NCI-H146 treated with DMSO at 0.1 percent for 48 hours (cell line): ENCODE results near the gene REPS2.

Experiments
- DNase-seq: peaks from one replicate; lab custom pipeline; 2025; ENCODE audit not compliant: unreplicated experiment; lab: John Stamatoyannopoulos, UW

Gene REPS2

DNA sequence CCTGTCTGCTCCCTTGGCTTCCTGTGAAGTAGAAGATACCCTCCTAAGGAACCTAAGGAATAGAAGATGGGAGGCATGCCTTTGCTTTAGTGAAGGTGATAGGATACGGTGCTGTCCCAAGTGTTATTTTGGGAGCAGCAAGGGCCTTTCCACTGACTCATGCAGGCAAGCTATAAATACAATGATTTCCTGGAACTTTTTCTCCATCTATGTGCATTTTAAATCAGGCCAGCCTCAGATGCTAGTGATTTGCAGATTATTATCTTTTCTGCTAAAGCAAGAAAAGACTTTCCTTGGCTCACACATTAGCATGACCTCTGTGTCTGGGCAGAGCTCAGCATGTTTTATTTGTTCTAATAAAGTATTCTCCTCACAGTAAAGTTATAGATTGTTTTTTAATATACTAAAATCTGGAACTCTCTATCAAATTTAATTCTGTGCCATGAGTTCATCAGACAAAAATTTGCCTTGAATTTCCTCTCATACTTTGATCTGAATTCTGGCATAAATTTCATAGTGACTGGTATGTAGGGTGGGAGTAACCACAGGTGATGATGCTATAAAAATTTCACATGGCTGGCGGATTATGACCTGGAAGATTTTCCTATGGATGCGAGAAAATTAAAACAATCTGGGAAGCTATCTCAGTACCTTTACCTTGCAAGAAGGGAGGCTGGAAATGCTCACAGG, 131.7 kb downstream of the REPS2 start:
- DNase-seq, result no peak

GRCh38 chrX:17081511-17081910, 135.1 kb downstream of the REPS2 start:
- no peak for DNase-seq

- DNase-seq, result no peak
These were observed 135.5 kb downstream of the REPS2 start for GRCh38 chrX:17081968-17082367.

- DNase-seq, result peak; percentile 24
These were observed 136.4 kb downstream of the REPS2 start for GRCh38 chrX:17082831-17083230.

GRCh38 chrX:17086317-17086716, 139.9 kb downstream of the REPS2 start:
- DNase-seq, result no peak

DNA sequence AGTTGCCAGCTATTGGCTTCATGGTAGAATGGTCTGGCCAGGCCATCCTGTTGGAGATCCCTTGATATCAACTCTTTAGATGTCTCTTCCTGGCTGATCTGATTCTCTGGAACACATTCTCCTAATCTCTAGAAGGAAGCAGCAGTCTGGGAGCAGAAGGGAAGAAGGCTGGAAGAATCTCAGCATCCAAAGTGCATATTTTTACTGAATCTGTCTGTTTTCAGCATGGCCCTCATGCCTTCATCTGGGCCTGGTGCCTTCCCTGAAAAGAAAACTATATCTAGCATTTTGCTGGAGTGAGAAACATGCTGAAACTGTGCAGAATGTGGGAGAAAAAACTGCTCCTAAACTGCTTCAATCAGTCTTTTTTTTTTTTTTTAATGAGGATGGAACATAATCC, 148.7 kb downstream of the REPS2 start:
- DNase-seq, result no peak

GRCh38 chrX:17098516-17099247, 152.2 kb downstream of the REPS2 start:
- no peak for DNase-seq

DNA sequence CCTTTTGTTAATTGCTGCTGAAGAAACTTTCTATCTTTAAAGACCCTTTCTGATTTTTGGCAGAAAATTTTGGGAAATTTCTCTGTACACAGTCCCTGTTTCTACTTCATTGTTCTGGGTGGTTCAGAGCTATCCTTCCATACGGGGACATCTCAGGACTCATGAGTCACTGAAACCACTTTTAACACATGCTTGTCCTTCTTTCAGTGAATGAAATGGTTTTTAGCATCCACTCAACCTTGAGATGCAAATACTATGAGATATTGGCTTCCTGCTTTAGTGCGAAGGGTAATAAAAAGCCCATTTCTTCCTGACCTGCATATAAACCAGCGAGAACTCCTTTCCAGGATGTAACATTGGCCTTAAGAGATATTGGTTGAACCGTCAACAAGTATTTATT, 158.0 kb downstream of the REPS2 start:
- DNase-seq, result no peak

GRCh38 chrX:17120816-17121215, 174.4 kb downstream of the REPS2 start:
- no peak for DNase-seq

- no peak for DNase-seq
These were observed 207.5 kb downstream of the REPS2 start for GRCh38 chrX:17154001-17154400.

GRCh38 chrX:17160975-17161374, 214.5 kb downstream of the REPS2 start:
- DNase-seq, result peak; percentile 1

GRCh38 chrX:17161991-17162390, 215.5 kb downstream of the REPS2 start:
- no peak for DNase-seq

GRCh38 chrX:17164079-17164478, 217.6 kb downstream of the REPS2 start:
- no peak for DNase-seq

GRCh38 chrX:17164941-17165340, 218.5 kb downstream of the REPS2 start:
- DNase-seq, result no peak

DNA sequence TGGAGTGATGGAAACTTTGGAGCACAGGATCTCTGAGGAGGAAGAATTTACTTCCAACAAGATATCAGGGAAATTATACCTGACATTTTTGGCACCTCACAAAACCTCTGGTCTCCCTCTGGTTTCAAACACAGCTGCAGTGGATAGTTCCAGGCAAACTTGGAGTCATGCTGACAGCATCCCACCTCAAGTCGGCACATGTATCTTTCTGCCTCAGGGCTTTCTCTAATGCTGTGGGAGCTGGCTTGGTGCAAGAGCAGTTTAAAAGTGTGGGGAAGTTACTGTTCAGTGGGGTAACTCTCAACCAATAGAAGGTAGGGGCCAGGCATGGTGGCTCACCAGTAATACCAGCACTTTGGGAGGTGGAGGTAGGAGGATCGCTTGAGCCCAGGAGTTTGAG, 221.5 kb downstream of the REPS2 start:
- DNase-seq, result no peak

DNA sequence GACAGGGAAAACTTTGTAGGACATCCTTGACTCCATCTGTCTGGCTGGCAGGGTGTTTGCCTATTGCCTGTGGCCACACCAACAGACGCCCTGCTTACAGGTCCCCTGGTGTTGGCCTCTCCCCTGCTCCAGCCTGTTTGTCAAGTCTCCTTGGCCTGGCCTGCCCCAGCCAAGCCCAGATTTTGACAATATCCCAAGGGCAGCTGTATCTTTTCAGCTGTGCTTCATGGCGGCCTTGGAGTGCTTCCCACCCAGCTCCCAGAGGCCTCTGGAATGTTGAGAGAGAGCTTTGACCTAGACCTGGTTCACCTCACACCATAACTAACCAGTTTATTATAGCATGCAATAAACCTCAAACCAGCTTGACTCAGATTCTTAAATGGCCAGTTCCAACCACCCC, 224.5 kb downstream of the REPS2 start:
- no peak for DNase-seq

GRCh38 chrX:17174671-17175070, 228.2 kb downstream of the REPS2 start:
- DNase-seq, result no peak

DNA sequence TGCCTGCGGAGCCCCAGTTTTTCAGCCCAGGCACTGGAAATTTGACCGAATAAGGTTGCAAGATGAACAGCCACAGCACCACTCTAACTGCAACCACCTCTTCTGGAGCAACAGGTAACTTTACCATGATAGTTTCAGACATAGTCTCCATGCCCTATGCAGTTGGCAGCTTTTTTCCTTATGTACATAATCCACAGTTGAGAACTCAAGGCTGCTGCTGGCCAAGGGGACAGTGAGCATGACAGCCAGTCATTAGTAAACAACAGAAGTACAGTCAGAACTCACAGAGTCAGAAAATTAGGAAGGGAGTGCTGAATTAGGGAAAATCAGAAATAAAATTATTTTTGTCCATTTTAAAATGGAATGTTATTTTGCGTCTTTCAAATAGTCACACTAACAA, 235.9 kb downstream of the REPS2 start:
- no peak for DNase-seq

DNA sequence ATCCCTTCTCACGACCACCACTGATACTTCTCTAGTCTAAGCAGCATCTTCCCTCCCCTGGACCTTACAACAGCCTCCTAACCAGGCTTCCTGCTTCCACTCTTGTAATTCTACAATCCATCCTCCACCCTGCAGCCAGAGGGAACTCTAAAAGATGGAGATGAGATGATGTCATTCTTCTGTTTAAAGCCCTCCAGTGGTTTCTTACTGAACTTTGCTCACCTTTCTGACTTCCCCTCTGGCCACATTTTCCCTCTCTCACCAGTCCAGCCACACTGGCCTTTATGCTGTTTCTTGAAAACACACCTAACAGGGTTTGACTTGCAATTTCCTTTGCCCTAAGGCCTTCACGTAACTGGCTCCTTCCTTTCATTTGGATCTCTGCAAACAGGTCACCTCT, 237.1 kb downstream of the REPS2 start:
- DNase-seq, result no peak

DNA sequence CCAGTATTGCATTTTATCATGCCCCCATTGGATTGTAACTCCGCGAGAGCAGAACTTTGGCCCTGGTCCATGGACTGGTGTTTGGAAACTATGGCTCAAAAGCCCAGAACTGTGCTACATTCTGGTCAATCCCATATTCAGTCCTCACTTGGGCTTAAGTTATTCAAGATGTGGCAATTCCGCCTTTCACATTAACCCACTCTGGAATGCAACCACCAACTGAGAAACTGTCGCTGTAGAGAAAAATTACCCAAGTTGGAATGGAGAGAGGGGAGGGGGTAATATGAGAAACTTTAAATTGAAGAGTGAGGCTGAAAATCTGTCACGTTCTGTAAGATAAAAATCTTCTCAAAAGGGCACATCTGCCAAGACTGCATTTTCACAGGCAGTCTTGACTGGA, 239.0 kb downstream of the REPS2 start:
- DNase-seq, result no peak

- DNase-seq, result no peak
These were observed 240.8 kb downstream of the REPS2 start for GRCh38 chrX:17187136-17187756.

DNA sequence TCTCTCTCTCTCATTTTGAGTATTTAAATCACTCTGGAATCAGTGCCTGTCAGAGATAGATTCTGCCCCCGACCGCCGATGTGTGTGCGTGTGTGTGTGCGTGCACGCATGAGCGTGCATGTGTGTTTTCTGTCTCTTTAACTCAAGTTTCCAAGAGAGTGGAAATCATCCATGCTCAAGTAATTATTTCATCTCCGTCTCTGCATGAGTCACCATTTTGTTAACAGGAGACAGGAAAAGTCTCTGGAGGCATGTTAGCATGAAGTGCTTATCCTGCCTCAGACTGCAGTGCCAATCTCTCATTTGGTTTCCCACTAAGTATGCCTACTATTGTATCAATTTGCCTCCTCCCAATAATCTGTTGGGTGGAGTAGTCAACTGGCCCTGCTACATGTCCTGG, 245.6 kb downstream of the REPS2 start:
- DNase-seq, result no peak
